IPS-NIHi7 (cell line): ENCODE results near the gene ZBED5.
"Not testable (repeated sequence)": the region's sequence is repeated elsewhere in the genome, so short reads cannot be mapped to it uniquely, and the experiment has no call there.

Source experiments
- DNase-seq: peaks from one replicate; pipeline ENCODE4 v3.0.0; 2012; ENCODE audit warnings: mixed read lengths; ENCODE audit errors: extremely low spot score

The ZBED5 gene

GRCh38 chr11:10838083-10838482 lies 19.8 kb downstream of the ZBED5 start:
- DNase-seq = no peak

- not testable (repeated sequence) for DNase-seq
Measured at GRCh38 chr11:10836884-10837283, 21.0 kb downstream of the ZBED5 start.

- no peak for DNase-seq
Measured at GRCh38 chr11:10829139-10829538, 28.7 kb downstream of the ZBED5 start.

- no peak for DNase-seq
Measured at GRCh38 chr11:10828402-10828801, 29.5 kb downstream of the ZBED5 start.

GRCh38 chr11:10824888-10825287 lies 33.0 kb downstream of the ZBED5 start:
- DNase-seq = no peak

- no peak for DNase-seq
Measured at GRCh38 chr11:10823152-10823579, 34.7 kb downstream of the ZBED5 start.

GRCh38 chr11:10822491-10822890 lies 35.4 kb downstream of the ZBED5 start:
- not testable (repeated sequence) for DNase-seq

- DNase-seq = no peak
Measured at GRCh38 chr11:10818594-10818993, 39.3 kb downstream of the ZBED5 start.

- no peak for DNase-seq
Measured at GRCh38 chr11:10813945-10814344, 43.9 kb downstream of the ZBED5 start.

GRCh38 chr11:10809373-10810160 lies 48.3 kb downstream of the ZBED5 start:
- DNase-seq = peak; percentile 68

GRCh38 chr11:10808553-10809372 lies 49.1 kb downstream of the ZBED5 start, which contains the start of gene EIF4G2:
EIF4G2 (minus strand) TSS chr11:10808926.
- peak; percentile 99 for DNase-seq

GRCh38 chr11:10808235-10808552 lies 49.7 kb downstream of the ZBED5 start:
- no peak for DNase-seq

GRCh38 chr11:10807493-10808234 lies 50.2 kb downstream of the ZBED5 start:
- DNase-seq = peak; percentile 31

- no peak for DNase-seq
Measured at GRCh38 chr11:10806206-10806605, 51.6 kb downstream of the ZBED5 start.

GRCh38 chr11:10805741-10806140 lies 52.1 kb downstream of the ZBED5 start:
- DNase-seq = no peak

GRCh38 chr11:10803676-10804075 lies 54.2 kb downstream of the ZBED5 start:
- DNase-seq = no peak
